Measurements from ENCODE around the gene SERPINB13. TPM values are rescaled to one million over a fixed set of nuclear protein-coding genes. Genes with fewer than 3 reads are reported as not detected.

The SERPINB13 gene
- total and polyA plus RNA-seq, 9 of the 15 experiments (the other 6 are each of a cell fraction or from before 2014, with no cell fraction given): not detected

- TF ChIP-seq, protein P1, sequence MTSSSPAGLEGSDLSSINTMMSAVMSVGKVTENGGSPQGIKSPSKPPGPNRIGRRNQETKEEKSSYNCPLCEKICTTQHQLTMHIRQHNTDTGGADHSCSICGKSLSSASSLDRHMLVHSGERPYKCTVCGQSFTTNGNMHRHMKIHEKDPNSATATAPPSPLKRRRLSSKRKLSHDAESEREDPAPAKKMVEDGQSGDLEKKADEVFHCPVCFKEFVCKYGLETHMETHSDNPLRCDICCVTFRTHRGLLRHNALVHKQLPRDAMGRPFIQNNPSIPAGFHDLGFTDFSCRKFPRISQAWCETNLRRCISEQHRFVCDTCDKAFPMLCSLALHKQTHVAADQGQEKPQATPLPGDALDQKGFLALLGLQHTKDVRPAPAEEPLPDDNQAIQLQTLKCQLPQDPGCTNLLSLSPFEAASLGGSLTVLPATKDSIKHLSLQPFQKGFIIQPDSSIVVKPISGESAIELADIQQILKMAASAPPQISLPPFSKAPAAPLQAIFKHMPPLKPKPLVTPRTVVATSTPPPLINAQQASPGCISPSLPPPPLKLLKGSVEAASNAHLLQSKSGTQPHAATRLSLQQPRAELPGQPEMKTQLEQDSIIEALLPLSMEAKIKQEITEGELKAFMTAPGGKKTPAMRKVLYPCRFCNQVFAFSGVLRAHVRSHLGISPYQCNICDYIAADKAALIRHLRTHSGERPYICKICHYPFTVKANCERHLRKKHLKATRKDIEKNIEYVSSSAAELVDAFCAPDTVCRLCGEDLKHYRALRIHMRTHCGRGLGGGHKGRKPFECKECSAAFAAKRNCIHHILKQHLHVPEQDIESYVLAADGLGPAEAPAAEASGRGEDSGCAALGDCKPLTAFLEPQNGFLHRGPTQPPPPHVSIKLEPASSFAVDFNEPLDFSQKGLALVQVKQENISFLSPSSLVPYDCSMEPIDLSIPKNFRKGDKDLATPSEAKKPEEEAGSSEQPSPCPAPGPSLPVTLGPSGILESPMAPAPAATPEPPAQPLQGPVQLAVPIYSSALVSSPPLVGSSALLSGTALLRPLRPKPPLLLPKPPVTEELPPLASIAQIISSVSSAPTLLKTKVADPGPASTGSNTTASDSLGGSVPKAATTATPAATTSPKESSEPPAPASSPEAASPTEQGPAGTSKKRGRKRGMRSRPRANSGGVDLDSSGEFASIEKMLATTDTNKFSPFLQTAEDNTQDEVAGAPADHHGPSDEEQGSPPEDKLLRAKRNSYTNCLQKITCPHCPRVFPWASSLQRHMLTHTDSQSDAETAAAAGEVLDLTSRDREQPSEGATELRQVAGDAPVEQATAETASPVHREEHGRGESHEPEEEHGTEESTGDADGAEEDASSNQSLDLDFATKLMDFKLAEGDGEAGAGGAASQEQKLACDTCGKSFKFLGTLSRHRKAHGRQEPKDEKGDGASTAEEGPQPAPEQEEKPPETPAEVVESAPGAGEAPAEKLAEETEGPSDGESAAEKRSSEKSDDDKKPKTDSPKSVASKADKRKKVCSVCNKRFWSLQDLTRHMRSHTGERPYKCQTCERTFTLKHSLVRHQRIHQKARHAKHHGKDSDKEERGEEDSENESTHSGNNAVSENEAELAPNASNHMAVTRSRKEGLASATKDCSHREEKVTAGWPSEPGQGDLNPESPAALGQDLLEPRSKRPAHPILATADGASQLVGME (CRISPR knock-in tag; IDR thresholded peaks at IDR 0.05): no peak
- TF ChIP-seq ZNF778 (CRISPR knock-in tag; IDR thresholded peaks at IDR 0.05) (no peak), TFAP4 (CRISPR knock-in tag; IDR thresholded peaks at IDR 0.05; ENCODE audit: borderline replicate concordance) (no peak), ZKSCAN3 (CRISPR knock-in tag; IDR thresholded peaks at IDR 0.05) (no peak), ZBTB9 (CRISPR knock-in tag; IDR thresholded peaks at IDR 0.05) (no peak), ZNF644 (tag; IDR thresholded peaks at IDR 0.05; ENCODE audit: low read depth) (no peak), NBN (IDR thresholded peaks at IDR 0.05; ENCODE audit: low read depth) (no peak)
Observed at GRCh38 chr18:63567276-63567675, 19.9 kb upstream of the SERPINB13 start (continued).

Measured in K562 (cell line).